Vagina (tissue), 2 donors: Measurements from ENCODE around the gene FRMD6. TPM values are rescaled to one million over a fixed set of nuclear protein-coding genes. Genes with fewer than 3 reads are reported as not detected.
"Not testable (repeated sequence)": the region's sequence is repeated elsewhere in the genome, so short reads cannot be mapped to it uniquely, and the experiment has no call there.

Source experiments
- DNase-seq, 2 donors: peaks; one replicate each; pipeline ENCODE4 v3.0.0-alpha.2; 2017; ENCODE audit errors: extremely low spot score in 2 of 2
- H3K27ac ChIP-seq: fragments of 200-600 bp; sonication (generic); one replicate; pipeline ENCODE4 v1.5.1; 2019
- H3K27me3 ChIP-seq: fragments of 200-600 bp; sonication (generic); one replicate; pipeline ENCODE4 v1.5.1; 2019
- H3K36me3 ChIP-seq, 2 donors: fragments of 200-600 bp; sonication (generic); one replicate each; pipeline ENCODE4 v1.5.1; 2017 to 2019
- H3K4me1 ChIP-seq: fragments of 200-600 bp; sonication (generic); one replicate; pipeline ENCODE4 v1.5.1; 2019
- H3K4me3 ChIP-seq, 2 donors: fragments of 200-600 bp; sonication (generic); 1 replicate in 1 of 2; 2 replicates in 1 of 2; pipeline ENCODE4 v1.5.1; 2016 to 2019
- H3K9me3 ChIP-seq: fragments of 200-600 bp; sonication (generic); one replicate; pipeline ENCODE4 v1.5.1; 2019
- CTCF ChIP-seq, 3 experiments: fragments of 450-650 bp in 2 of 3; fragments of 200-600 bp in 1 of 3; sonication (generic) in 1 of 3; IDR thresholded peaks; one replicate each; pipeline ENCODE4 v1.5.1; 2017 to 2019; ENCODE audit warnings: antibody characterized with exemption in 3 of 3, mild to moderate bottlenecking in 2 of 3, moderate library complexity in 2 of 3
- POLR2A ChIP-seq, 2 donors: fragments of 450-650 bp; IDR thresholded peaks; one replicate each; pipeline ENCODE4 v1.6.1; 2017; ENCODE audit warnings: antibody characterized with exemption in 2 of 2, mild to moderate bottlenecking in 2 of 2, moderate library complexity in 2 of 2
- POLR2AphosphoS5 ChIP-seq, 2 donors: sonication (generic); formaldehyde crosslinking; IDR thresholded peaks; one replicate each; pipeline ENCODE4 v1.9.0; 2017; ENCODE audit warnings: antibody characterized with exemption in 2 of 2, mild to moderate bottlenecking in 2 of 2, low read depth in 1 of 2; ENCODE audit not compliant: insufficient read depth in 1 of 2
- intact Hi-C: fragments of 100-400 bp; cut with DNase I; formaldehyde crosslinking; loops from one replicate; pipeline ENCODE4 v1.15.1; 2023
- total RNA-seq: library from RNA; depleted of rRNA; stranded (reverse); fragments of >200 nt; gene quantifications from one replicate; pipeline ENCODE4 v1.2.3, GENCODE V29; 2016

The FRMD6 gene
- total RNA-seq, 1 donor from 2014 or later: 114 TPM

GRCh38 chr14:51626788-51627187, 24.9 kb upstream of the FRMD6 start:
- TF ChIP-seq CTCF (IDR thresholded peaks at IDR 0.05): no peak
- TF ChIP-seq POLR2A (IDR thresholded peaks at IDR 0.05): no peak
- TF ChIP-seq POLR2AphosphoS5 (IDR thresholded peaks at IDR 0.05; ENCODE audit: insufficient read depth in 1 of 2, low read depth in 1 of 2): no peak
- H3K27me3 ChIP-seq: no peaks in the 10 kb centered on the region
- H3K4me3 ChIP-seq: no peak overlapping the region
- no peaks in the 10 kb centered on the region for H3K4me1 ChIP-seq
- intact Hi-C loops: no loop called here
- no peaks in the 10 kb centered on the region for H3K9me3 ChIP-seq
- H3K27ac ChIP-seq: no peak overlapping the region
- H3K36me3 ChIP-seq: no peaks in the 10 kb centered on the region
- no peak for DNase-seq

GRCh38 chr14:51627313-51627712, 24.4 kb upstream of the FRMD6 start:
- intact Hi-C loops: no loop called here
- H3K27me3 ChIP-seq: no peaks in the 10 kb centered on the region
- H3K36me3 ChIP-seq: no peaks in the 10 kb centered on the region
- H3K4me3 ChIP-seq: no peak overlapping the region
- TF ChIP-seq CTCF (IDR thresholded peaks at IDR 0.05) (no peak), POLR2AphosphoS5 (IDR thresholded peaks at IDR 0.05; ENCODE audit: insufficient read depth in 1 of 2, low read depth in 1 of 2) (no peak), POLR2A (IDR thresholded peaks at IDR 0.05) (no peak)
- no peak for DNase-seq
- H3K9me3 ChIP-seq: no peaks in the 10 kb centered on the region
- H3K4me1 ChIP-seq: no peaks in the 10 kb centered on the region
- H3K27ac ChIP-seq: no peak overlapping the region

- no peak overlapping the region for H3K4me3 ChIP-seq
Measured at GRCh38 chr14:51628238-51628637, 23.5 kb upstream of the FRMD6 start.

GRCh38 chr14:51630987-51631386, 20.7 kb upstream of the FRMD6 start:
- Histone ChIP-seq H3K36me3 (no peaks in the 10 kb centered on the region), H3K27ac (no peak overlapping the region), H3K27me3 (no peaks in the 10 kb centered on the region), H3K4me1 (no peaks in the 10 kb centered on the region), H3K4me3 (no peak overlapping the region), H3K9me3 (no peaks in the 10 kb centered on the region)
- intact Hi-C loops: no loop called here
- no peak for TF ChIP-seq POLR2A (IDR thresholded peaks at IDR 0.05)
- TF ChIP-seq POLR2AphosphoS5 (IDR thresholded peaks at IDR 0.05; ENCODE audit: insufficient read depth in 1 of 2, low read depth in 1 of 2): no peak
- no peak for TF ChIP-seq CTCF (IDR thresholded peaks at IDR 0.05)
- DNase-seq: no peak

More at GRCh38 chr14:51628238-51628637, 23.5 kb upstream of the FRMD6 start:
- no peaks in the 10 kb centered on the region for H3K27me3 ChIP-seq
- no peaks in the 10 kb centered on the region for H3K9me3 ChIP-seq
- intact Hi-C loops: no loop called here
- TF ChIP-seq POLR2A (IDR thresholded peaks at IDR 0.05) (no peak), CTCF (IDR thresholded peaks at IDR 0.05) (no peak), POLR2AphosphoS5 (IDR thresholded peaks at IDR 0.05; ENCODE audit: insufficient read depth in 1 of 2, low read depth in 1 of 2) (no peak)
- no peak overlapping the region for H3K27ac ChIP-seq
- no peaks in the 10 kb centered on the region for H3K36me3 ChIP-seq
- DNase-seq: no peak
- H3K4me1 ChIP-seq: no peaks in the 10 kb centered on the region

GRCh38 chr14:51633298-51633697, 18.4 kb upstream of the FRMD6 start:
- H3K4me1 ChIP-seq, H3K9me3 ChIP-seq, H3K36me3 ChIP-seq, intact Hi-C loops, DNase-seq, H3K27ac ChIP-seq, H3K4me3 ChIP-seq, H3K27me3 ChIP-seq: not testable (repeated sequence)

- TF ChIP-seq POLR2AphosphoS5 (IDR thresholded peaks at IDR 0.05; ENCODE audit: insufficient read depth in 1 of 2, low read depth in 1 of 2) (no peak), POLR2A (IDR thresholded peaks at IDR 0.05) (no peak), CTCF (IDR thresholded peaks at IDR 0.05) (no peak)
- no peak for DNase-seq
- intact Hi-C loops: no loop called here
Measured at GRCh38 chr14:51636109-51636508, 15.6 kb upstream of the FRMD6 start.

More at GRCh38 chr14:51636109-51636508, 15.6 kb upstream of the FRMD6 start:
- Histone ChIP-seq H3K4me1 (no peaks in the 10 kb centered on the region), H3K9me3 (no peaks in the 10 kb centered on the region), H3K27me3 (no peaks in the 10 kb centered on the region), H3K27ac (no peak overlapping the region), H3K36me3 (no peaks in the 10 kb centered on the region), H3K4me3 (no peak overlapping the region)
